ENCODE measurements around the gene ADCY2.

Gene ADCY2

DNA sequence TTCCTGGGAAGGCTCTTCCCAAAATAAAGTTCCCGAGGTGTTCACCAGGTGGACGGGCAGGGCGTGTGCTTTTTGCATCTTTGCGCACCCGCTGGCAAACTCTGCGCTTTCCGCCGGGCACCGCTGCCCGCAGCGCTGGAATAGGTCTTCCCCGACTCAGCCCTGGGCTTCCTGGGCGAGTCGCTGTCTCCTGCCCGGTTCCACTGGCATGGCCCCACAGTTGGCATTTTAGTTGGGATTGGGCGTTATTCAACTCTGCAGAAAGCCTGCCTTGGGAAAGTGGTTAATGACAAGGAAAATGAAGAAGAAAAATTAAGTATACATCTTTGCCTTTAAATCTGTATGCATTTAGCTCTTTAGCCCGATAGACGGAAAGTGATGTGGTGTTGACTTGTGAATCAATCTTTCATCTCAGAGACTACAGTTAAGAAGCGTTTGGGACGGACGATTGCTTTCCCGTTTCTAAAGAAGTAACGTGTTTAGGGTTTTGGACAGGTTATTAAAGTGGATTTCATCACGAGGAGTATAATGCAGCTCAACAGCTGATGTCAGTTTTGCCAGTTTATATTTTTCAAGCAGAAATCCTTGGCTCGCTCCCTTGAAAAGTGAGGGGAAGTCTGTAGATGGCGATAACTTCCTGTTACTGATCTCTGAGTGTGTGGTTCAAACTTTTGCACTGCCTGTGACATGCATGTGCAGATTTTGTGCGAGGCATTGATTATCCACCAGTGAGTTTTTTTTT lies 946 bp downstream of the ADCY2 start:
- Histone ChIP-seq H3K27me3 (peaks cover 0 to 18% of the 10 kb centered on the region in 2 donors), H3K36me3 (no peaks in the 10 kb centered on the region), H3K4me1 (peaks cover 0 to 17% (median 9%) of the 10 kb centered on the region in 4 donors), H3K27ac (peak overlapping the region; percentile 61 to 64), H3K9me3 (no peaks in the 10 kb centered on the region), H3K4me3 (peak overlapping the region; percentile 62 to 76)
- DNase-seq: no peak
- TF ChIP-seq, protein P1, sequence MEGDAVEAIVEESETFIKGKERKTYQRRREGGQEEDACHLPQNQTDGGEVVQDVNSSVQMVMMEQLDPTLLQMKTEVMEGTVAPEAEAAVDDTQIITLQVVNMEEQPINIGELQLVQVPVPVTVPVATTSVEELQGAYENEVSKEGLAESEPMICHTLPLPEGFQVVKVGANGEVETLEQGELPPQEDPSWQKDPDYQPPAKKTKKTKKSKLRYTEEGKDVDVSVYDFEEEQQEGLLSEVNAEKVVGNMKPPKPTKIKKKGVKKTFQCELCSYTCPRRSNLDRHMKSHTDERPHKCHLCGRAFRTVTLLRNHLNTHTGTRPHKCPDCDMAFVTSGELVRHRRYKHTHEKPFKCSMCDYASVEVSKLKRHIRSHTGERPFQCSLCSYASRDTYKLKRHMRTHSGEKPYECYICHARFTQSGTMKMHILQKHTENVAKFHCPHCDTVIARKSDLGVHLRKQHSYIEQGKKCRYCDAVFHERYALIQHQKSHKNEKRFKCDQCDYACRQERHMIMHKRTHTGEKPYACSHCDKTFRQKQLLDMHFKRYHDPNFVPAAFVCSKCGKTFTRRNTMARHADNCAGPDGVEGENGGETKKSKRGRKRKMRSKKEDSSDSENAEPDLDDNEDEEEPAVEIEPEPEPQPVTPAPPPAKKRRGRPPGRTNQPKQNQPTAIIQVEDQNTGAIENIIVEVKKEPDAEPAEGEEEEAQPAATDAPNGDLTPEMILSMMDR (IDR thresholded peaks at IDR 0.05): no peak
- intact Hi-C loops (cut with DNase I; ENCODE audit: low total_unique reads): loop anchor here (5.0 to 10.0 kb wide), 2 partner anchors 355 to 632 kb away; no protein-coding TSS in a partner anchor

DNA sequence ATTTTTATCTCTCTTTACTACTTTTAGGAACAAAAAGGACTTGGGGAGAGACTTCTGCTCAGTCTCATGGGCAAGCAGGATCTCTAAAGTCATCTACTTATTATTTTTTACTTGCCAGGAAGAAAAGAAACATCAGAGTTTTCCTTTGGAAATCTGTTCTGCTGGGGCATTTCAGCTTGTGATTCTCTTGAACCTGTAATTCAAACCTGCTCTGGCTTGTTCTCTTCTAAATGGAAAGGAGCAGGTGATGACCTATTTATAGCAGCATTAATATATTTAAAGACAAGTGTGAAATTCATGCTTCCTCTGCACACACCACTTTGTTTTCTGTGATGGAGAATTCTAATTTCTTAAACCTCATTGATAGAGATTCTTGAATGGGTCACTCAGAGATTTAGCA lies 2.0 kb downstream of the ADCY2 start:
- Histone ChIP-seq H3K27ac (no peak overlapping the region), H3K36me3 (no peaks in the 10 kb centered on the region), H3K9me3 (no peaks in the 10 kb centered on the region), H3K4me3 (no peak overlapping the region), H3K4me1 (peaks cover 0 to 17% (median 9%) of the 10 kb centered on the region in 4 donors), H3K27me3 (peaks cover 0 to 18% of the 10 kb centered on the region in 2 donors)
- TF ChIP-seq, protein P1 (IDR thresholded peaks at IDR 0.05): no peak
- no peak for DNase-seq
- intact Hi-C loops (cut with DNase I; ENCODE audit: low total_unique reads): loop anchor here (5.0 to 10.0 kb wide), 2 partner anchors 354 to 633 kb away; no protein-coding TSS in a partner anchor

DNA sequence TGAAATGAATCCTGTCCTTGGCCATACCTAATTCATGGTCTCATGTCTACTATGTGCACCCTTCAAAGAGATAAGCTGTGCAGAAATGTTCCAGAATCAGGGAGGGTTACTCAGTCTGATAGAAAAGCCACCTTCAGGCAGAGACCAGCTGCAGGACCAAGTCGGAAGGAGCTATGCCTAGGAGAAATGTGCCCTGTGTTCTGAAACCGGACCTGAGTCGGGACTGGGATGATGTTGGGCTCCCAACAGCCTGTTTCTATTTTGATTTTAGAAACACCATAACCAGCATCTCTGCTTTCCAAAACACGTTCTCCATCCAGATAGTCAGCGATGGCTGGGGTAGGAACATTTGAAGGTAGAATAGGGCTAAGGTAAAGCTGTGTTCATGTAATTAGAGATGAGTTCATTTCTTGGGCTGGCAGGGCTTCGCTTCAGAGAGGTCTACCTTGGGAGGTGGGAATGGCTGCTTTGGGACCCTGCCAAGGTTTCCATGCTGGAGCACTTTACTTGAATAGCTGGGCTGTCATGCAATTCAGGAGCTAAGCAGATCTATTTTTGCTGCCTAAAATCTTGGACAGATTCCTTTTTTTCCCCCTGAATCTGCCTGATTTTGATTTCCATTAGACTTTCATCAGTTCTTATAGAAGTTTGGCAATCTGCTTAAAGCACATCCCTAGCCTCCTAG lies 2.8 kb downstream of the ADCY2 start:
- Histone ChIP-seq H3K4me3 (no peak overlapping the region), H3K9me3 (no peaks in the 10 kb centered on the region), H3K36me3 (no peaks in the 10 kb centered on the region), H3K27me3 (peaks cover 0 to 18% of the 10 kb centered on the region in 2 donors), H3K27ac (no peak overlapping the region), H3K4me1 (peaks cover 0 to 17% (median 9%) of the 10 kb centered on the region in 4 donors)
- intact Hi-C loops (cut with DNase I; ENCODE audit: low total_unique reads): loop anchor here (5.0 to 10.0 kb wide), 2 partner anchors 354 to 634 kb away; no protein-coding TSS in a partner anchor
- DNase-seq: no peak
- TF ChIP-seq, protein P1 (IDR thresholded peaks at IDR 0.05): no peak

DNA sequence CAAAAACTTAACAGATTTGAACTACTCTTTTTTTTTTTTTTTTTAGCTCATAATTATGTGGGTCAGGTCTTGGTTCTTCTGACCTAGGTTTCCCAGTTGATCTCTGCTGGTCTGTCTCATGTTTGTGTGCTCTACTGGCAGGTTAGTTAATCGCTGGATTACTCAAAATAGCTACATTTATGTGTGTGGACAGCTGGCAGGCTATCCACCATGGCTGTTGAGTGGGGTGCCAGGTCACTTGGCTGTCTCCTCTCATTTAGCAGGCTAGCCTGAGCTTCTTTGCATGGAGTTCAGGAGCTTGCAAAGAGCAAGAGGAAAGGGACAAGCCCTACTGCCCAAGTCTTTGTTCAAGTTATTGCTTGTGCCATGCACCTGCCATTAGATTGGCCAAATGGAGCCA lies 9.3 kb downstream of the ADCY2 start:
- Histone ChIP-seq H3K27me3 (no peaks in the 10 kb centered on the region), H3K4me3 (no peak overlapping the region), H3K27ac (no peak overlapping the region), H3K36me3 (no peaks in the 10 kb centered on the region), H3K4me1 (no peaks in the 10 kb centered on the region), H3K9me3 (no peaks in the 10 kb centered on the region)
- TF ChIP-seq, protein P1 (IDR thresholded peaks at IDR 0.05): no peak
- no peak for DNase-seq
- intact Hi-C loops (cut with DNase I; ENCODE audit: low total_unique reads): no loop called here

DNA sequence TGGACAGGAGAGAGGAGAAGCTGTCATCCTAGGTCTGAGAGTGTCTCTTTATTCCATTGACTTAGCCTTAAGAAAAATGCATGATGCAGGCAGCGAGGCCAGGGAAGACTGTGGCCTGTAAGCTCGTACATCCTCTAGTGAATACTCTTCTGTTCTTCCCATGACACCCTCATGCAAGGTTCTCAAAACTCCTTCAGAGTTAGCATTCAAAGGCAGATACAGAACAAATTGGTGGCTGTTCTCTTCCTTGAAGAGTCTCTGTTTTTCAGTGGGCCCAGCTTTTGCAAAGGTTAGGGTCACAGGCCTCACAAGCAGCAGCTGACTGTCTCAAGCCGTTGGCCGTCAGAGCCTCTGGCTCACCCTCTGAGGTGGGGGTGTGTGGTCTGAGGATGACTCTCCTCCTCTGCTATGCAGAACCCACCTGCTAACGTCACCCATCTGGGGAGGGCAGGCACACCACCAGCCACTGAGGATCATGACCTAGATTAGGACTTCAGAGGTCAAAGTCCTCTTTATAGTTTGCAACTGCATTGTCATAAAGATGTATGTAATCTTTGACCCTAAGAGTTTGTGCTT lies 15.1 kb downstream of the ADCY2 start:
- intact Hi-C loops (cut with DNase I; ENCODE audit: low total_unique reads): no loop called here
- TF ChIP-seq, protein P1 (IDR thresholded peaks at IDR 0.05): no peak
- Histone ChIP-seq H3K27ac (no peak overlapping the region), H3K4me1 (no peaks in the 10 kb centered on the region), H3K9me3 (no peaks in the 10 kb centered on the region), H3K27me3 (no peaks in the 10 kb centered on the region), H3K36me3 (no peaks in the 10 kb centered on the region), H3K4me3 (no peak overlapping the region)
- no peak for DNase-seq
